Measurements from ENCODE around the gene FZD8. TPM values are rescaled to one million over a fixed set of nuclear protein-coding genes. Genes with fewer than 3 reads are reported as not detected.

Gene FZD8
- total RNA-seq, 1 experiment from 2014 or later = 1.8 TPM

DNA sequence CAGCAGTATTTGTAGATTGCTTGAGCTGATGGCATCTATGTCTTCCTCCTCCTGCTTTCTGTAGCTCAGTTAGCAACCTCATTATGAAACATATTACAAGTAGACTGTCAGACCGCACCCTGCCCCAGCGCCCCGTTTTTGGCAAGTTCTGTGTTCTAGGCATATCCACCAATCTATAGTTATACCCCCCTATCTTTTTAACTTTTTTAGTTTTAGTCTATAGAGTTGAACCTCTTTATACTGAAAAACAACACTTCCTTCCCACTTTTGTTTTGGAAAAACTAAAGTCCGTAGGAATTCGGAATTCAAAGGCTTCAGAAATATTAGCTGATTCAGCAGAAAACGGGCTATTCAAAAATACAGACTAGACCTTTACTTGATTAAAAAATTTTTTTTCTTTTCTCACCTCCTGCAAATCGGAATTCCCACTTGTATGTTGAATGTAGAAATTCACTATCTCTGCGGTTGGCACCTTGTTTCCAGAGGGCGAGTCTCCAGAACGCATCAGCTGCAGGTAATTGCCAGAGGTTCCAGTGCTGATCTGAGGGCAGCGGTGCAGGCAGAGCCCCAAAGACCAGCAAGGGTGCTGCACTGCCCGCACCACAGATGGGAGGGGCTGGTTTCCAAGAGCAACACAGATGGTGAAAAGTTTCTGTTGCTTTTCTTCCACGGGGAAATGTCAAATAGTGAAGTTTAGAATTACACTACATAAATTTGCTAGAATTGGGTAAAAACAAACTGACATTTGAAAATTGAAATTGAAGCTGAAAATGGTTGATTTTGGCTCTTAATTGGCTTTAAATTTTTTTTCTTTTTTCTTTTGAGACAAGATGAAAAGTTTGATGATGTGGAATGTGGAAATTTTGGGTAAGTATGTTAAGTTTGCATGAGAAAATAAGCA lies 2.2 kb upstream of the FZD8 start:
- intact Hi-C loops (cut with micrococcal nuclease; ENCODE audit: unreplicated experiment) (no loop called here), in situ Hi-C loops (cut with HindIII; ENCODE audit: low pct_unique_long_range_greater_than_20kb, low sequenced_read_pairs) (no loop called here)
- Histone ChIP-seq H3K27ac (ENCODE audit: low read length) (no peak overlapping the region), H3K4me1 (ENCODE audit: control insufficient read depth, insufficient read depth, low read length) (no peaks in the 10 kb centered on the region), H3K36me3 (ENCODE audit: control insufficient read depth, insufficient read depth, low read length) (no peaks in the 10 kb centered on the region), H3K4me3 (ENCODE audit: low read depth in 2 of 2, low read length in 2 of 2) (peak overlapping the region in 1 of 2 experiments; percentile 60; a peak in 3 of 4 replicates), H3K9me3 (ENCODE audit: control insufficient read depth, insufficient read depth, low read depth, low read length) (no peaks in the 10 kb centered on the region), H3K27me3 (ENCODE audit: control insufficient read depth, insufficient read depth, low read length) (peaks cover 2% of the 10 kb centered on the region; the same call in 1 of the 2 replicates)
- ChIA-PET POLR2A (interaction anchor here (0.6 kb wide), 1 partner anchor 540 kb away, joined by 3 read pairs; no protein-coding TSS in a partner anchor), CTCF (no interaction called here)
- TF ChIP-seq, protein P1, sequence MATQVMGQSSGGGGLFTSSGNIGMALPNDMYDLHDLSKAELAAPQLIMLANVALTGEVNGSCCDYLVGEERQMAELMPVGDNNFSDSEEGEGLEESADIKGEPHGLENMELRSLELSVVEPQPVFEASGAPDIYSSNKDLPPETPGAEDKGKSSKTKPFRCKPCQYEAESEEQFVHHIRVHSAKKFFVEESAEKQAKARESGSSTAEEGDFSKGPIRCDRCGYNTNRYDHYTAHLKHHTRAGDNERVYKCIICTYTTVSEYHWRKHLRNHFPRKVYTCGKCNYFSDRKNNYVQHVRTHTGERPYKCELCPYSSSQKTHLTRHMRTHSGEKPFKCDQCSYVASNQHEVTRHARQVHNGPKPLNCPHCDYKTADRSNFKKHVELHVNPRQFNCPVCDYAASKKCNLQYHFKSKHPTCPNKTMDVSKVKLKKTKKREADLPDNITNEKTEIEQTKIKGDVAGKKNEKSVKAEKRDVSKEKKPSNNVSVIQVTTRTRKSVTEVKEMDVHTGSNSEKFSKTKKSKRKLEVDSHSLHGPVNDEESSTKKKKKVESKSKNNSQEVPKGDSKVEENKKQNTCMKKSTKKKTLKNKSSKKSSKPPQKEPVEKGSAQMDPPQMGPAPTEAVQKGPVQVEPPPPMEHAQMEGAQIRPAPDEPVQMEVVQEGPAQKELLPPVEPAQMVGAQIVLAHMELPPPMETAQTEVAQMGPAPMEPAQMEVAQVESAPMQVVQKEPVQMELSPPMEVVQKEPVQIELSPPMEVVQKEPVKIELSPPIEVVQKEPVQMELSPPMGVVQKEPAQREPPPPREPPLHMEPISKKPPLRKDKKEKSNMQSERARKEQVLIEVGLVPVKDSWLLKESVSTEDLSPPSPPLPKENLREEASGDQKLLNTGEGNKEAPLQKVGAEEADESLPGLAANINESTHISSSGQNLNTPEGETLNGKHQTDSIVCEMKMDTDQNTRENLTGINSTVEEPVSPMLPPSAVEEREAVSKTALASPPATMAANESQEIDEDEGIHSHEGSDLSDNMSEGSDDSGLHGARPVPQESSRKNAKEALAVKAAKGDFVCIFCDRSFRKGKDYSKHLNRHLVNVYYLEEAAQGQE (IDR thresholded peaks at IDR 0.05; ENCODE audit: insufficient read depth in 1 of 2, low read depth in 2 of 2, low read length in 1 of 2) = no peak
- DNase-seq (ENCODE audit: low read depth, low spot score) = no peak
- ATAC-seq = no peak
- no TSS peak for BruUV-seq (replicated peaks)

DNA sequence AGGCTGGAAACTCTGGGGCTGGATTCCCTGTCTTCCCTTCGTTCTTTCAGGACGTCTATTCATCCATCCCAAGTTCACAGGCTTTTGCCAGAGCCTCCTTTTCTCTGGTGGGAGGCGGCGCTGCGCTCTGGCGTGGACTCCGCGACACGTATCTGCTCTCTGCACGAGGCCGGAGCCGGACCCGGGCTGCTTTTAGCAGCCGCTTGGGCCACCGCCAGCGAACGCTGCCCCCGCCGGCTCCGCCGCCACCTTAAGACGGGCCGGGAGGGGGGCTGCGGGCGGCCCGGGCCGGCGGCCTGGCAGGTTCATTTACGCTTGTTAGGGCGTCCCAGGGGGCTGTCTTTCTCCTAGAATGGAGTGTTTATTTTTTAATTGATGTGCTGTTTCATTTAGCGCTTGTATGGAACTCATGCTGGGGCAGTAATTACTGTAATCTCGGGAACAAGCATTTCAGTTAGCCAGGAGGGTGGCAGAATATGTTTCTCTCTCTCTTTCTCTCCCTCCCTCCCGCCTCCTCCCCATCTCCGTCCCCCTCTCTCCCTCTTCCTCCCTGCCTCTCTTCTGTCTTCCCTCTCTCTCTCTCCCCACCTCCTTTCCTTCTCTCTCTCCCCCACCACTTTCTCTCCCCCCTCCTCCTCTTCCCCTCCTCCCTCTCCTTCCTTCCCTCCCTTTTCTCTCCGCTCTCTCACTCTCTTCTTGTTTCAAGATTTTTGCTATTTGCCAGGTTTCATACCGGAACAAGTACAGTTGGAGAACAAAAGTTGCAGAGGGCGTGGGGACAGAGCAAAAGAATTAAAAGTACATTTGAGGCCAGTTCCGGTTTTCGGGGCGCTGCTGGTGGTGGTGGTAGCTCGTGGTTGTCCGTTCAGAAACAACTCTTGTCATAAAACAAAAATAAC lies 1.3 kb upstream of the FZD8 start:
- ChIA-PET CTCF (no interaction called here), POLR2A (no interaction called here)
- Histone ChIP-seq H3K4me1 (ENCODE audit: control insufficient read depth, insufficient read depth, low read length) (no peaks in the 10 kb centered on the region), H3K27me3 (ENCODE audit: control insufficient read depth, insufficient read depth, low read length) (peaks cover 2% of the 10 kb centered on the region; the same call in 1 of the 2 replicates), H3K36me3 (ENCODE audit: control insufficient read depth, insufficient read depth, low read length) (no peaks in the 10 kb centered on the region), H3K4me3 (ENCODE audit: low read depth in 2 of 2, low read length in 2 of 2) (peak overlapping the region; percentile 52 to 60), H3K27ac (ENCODE audit: low read length) (no peak overlapping the region), H3K9me3 (ENCODE audit: control insufficient read depth, insufficient read depth, low read depth, low read length) (no peaks in the 10 kb centered on the region)
- intact Hi-C loops (cut with micrococcal nuclease; ENCODE audit: unreplicated experiment) (no loop called here), in situ Hi-C loops (cut with HindIII; ENCODE audit: low pct_unique_long_range_greater_than_20kb, low sequenced_read_pairs) (no loop called here)
- TF ChIP-seq SIN3A (IDR thresholded peaks at IDR 0.05; ENCODE audit: borderline replicate concordance, insufficient read depth, low read depth, low read length) (no peak), TCF7L2 (IDR thresholded peaks at IDR 0.05; ENCODE audit: low read depth, low read length) (no peak), POLR2AphosphoS5 (IDR thresholded peaks at IDR 0.05; ENCODE audit: low read depth, low read length) (no peak)
- TF ChIP-seq, protein P1 (IDR thresholded peaks at IDR 0.05; ENCODE audit: insufficient read depth in 1 of 2, low read depth in 2 of 2, low read length in 1 of 2) = no peak
- TF ChIP-seq, protein P2, sequence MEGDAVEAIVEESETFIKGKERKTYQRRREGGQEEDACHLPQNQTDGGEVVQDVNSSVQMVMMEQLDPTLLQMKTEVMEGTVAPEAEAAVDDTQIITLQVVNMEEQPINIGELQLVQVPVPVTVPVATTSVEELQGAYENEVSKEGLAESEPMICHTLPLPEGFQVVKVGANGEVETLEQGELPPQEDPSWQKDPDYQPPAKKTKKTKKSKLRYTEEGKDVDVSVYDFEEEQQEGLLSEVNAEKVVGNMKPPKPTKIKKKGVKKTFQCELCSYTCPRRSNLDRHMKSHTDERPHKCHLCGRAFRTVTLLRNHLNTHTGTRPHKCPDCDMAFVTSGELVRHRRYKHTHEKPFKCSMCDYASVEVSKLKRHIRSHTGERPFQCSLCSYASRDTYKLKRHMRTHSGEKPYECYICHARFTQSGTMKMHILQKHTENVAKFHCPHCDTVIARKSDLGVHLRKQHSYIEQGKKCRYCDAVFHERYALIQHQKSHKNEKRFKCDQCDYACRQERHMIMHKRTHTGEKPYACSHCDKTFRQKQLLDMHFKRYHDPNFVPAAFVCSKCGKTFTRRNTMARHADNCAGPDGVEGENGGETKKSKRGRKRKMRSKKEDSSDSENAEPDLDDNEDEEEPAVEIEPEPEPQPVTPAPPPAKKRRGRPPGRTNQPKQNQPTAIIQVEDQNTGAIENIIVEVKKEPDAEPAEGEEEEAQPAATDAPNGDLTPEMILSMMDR (IDR thresholded peaks at IDR 0.05) = no peak
- BruUV-seq (replicated peaks) = no TSS peak
- ATAC-seq (no peak), DNase-seq (ENCODE audit: low read depth, low spot score) (no peak)
